NCI-H2196 (cell line): Measurements from ENCODE around the gene HAPSTR1.

ENCODE experiments used
- DNase-seq: peaks from one replicate; lab custom pipeline; 2025; ENCODE audit not compliant: unreplicated experiment; lab: John Stamatoyannopoulos, UW

Gene HAPSTR1

DNA sequence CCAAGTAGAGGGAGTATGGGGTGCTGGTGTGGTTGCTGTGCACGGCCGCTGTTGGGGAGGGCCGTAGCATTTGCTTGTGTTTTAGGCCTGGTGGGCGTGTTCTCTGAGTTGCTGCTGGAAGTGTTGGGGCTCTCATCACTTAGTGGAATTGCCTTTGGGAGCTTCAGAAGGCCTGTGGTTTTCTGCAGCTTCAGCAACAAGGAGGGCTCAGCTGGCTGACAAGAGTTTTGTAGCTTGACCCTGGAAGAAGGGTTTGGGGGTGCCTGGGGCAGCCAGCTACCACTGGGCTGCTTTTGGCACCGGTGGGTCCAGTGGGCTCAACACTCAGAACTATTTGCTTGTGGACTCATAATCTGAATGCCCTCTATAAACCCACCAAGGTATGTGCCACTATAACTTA lies 30.9 kb downstream of the HAPSTR1 start:
- no peak for DNase-seq

DNA sequence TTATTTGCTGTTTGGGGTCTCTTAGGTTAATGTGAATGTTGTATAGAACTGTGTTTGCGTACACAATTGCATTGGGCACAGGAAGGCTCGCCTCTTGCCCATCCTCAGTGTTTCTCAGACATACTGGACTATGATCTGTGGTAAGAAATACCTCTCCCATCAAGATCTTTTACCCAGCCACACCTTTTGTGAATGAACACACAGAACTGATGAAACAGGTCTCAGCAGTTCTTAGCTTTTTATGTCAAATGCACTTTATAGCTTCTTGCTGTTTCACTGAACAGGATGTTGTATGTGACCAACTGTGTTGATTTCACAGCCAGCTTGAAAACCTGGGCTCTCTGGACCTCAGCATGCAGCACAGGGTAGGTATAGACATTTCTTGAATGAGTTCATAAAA lies 31.5 kb downstream of the HAPSTR1 start:
- no peak for DNase-seq

DNA sequence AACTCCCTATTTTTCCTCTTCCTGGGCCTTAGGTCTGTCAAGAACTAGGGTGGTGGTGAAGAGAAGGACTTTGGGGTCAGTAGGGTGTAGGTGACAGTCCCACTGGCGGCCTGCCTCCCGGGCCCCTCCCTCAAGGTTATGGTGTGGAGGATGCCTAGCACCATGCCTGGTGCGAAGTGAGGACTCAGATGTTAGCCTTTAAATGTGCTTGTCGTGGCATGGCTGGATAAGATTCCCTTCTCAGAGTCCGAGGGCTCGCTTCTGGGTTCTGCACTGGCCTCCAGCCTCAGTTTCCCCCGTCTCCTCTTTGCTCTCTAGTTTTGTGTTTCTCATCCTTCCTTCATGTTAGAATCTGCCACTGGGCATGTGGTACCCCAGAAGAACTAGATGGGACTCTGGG lies 32.0 kb downstream of the HAPSTR1 start:
- DNase-seq: no peak

DNA sequence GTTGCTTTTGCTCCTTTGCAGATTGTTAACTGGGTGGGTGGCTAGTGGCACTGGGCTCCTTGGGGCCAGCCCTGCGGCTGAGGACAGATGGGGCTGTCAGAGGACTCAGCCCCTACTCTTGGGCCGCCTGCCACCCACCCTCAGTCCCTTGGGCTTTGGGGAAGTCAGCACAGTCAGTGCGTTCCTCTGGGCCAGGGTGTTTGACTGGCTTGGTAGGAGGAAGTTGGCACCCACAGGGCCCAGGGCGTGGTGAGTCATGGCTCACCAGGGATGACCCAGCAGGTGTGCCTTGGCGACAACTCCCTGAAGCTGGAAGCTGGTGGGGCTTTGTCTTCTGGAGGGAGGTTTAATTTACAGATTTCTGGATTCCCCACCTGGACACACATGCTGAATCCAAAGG lies 32.4 kb downstream of the HAPSTR1 start:
- peak; percentile 66 for DNase-seq

GRCh38 chr16:9124444-9124843 lies 33.0 kb downstream of the HAPSTR1 start:
- DNase-seq: no peak

DNA sequence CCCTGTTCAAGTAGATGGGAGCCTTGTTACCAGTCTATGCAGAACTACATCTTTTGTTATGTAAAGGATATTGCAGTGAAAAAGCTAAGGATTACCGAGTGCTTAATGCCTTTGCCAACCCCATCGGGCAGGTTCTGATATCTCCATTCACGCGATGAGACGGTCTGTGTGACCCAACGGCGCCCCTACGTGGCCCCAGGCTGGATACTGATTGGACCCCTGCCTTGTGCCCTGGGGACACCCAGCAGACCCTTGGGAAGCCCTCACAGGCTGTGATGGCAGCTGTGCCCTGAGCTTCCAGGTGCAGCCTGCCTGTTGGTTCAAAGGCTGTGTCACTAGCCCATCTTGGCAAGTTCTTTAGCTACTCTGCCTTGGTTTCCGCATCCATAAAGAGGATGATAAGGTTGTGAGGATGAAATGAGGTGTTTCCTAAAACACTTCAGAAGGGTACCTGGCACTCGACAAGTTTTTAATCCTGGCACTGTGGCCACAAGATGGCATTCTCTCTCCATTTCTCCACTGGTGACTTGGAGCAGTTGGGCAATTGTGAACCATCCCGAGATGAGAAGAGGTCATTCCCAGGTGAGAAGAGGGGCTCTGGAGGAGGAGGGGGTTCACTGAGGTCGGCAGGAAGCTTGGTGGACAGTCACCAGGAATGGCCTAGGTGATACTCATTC lies 33.6 kb downstream of the HAPSTR1 start:
- DNase-seq: no peak

GRCh38 chr16:9125658-9126505 lies 34.4 kb downstream of the HAPSTR1 start:
- DNase-seq: no peak

DNA sequence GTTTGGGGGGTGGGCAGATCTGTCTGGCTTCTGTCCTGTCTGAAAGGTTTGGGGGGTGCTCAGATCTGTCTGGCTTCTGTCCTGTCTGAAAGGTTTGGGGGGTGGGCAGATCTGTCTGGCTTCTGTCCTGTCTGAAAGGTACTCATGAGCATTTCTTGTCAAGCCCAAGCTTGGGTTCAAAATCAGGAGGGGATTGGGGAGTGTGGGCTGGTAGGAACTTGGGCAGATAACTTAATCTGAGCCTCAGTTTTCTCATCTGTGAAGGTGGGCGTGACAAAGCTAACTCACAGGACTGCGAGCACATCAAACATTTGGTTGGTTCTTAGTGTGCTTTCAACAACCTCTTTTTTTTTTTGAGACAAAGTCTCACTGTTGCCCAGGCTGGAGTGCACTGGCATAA lies 35.2 kb downstream of the HAPSTR1 start:
- DNase-seq: no peak

- no peak for DNase-seq
These were observed 37.2 kb downstream of the HAPSTR1 start for GRCh38 chr16:9128346-9129342.

GRCh38 chr16:9134306-9134705 lies 42.9 kb downstream of the HAPSTR1 start:
- no peak for DNase-seq

- peak; percentile 65 for DNase-seq
These were observed 43.3 kb downstream of the HAPSTR1 start for GRCh38 chr16:9134739-9135138.

GRCh38 chr16:9135797-9136196 lies 44.4 kb downstream of the HAPSTR1 start:
- no peak for DNase-seq

- no peak for DNase-seq
These were observed 45.2 kb downstream of the HAPSTR1 start for GRCh38 chr16:9136596-9136995.

- no peak for DNase-seq
These were observed 46.7 kb downstream of the HAPSTR1 start for GRCh38 chr16:9138021-9138680.

DNA sequence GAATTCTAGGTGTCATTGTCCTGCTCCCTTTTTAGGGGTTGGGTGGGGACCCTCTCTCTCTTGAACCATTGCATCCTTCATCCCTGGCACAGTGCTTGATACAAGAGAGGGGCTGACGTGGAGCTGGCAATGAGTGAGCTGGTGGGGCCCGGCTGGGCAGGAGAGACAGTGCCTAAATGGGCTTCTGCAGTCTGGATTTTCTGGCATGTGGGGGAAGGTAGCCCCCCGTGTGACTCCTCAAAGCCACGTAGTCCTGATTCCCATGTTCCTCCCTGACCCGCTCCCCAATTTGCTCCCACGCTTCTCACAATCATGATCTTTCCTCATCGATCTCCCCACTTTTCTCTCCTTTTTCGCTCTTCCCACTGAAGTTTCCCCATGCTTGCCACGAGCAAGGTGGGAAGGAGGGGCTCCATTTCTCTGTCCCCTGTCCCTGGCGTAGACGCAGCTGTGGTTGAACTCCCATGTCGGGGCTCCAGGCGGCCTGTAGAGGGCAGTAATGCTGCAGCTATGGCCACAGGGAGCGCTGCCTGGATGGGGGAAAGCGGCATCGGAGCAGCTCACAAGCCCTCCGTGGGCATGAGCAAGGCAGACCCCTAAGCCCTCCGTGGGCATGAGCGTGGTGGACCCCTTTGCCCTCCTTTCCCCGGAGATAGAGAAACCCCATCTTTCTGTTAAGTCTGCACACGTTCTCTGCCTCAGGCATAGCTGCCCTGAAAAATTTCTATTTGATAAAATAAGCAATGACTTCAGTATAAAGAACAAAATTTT lies 47.5 kb downstream of the HAPSTR1 start:
- DNase-seq: peak; percentile 44

DNA sequence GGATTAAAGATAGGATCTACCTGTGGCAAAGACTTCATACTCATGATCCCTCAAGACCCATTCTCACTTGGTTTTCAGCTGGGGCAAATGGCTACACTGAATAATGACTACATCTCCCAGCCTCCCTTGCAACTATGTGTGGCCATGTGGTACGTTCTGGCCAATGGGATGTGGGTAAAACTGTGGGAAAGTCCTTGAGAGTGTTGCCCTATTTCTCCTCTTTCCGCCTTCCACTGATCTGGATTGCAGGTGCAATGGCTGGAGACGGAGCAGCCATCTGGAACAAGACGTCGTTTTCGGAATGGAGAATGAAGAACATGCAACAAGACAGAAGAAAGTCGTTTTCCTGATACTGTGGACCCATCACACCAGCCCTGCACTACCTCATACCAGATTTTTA lies 48.5 kb downstream of the HAPSTR1 start:
- no peak for DNase-seq
